H1 (cell line): ENCODE measurements around the gene PRDM15. TPM values are rescaled to one million over a fixed set of nuclear protein-coding genes. Genes with fewer than 3 reads are reported as not detected.

Experiments
- CTCF ChIA-PET: fragments of 300-600 bp; sonication (Branson Sonifier 250); formaldehyde crosslinking; loops from one replicate; lab custom pipeline; 2021; ENCODE audit not compliant: partially characterized antibody; lab: Charles Lee
- POLR2A ChIA-PET: fragments of 300-600 bp; sonication (Branson Sonifier 250); formaldehyde crosslinking; loops from one replicate; lab custom pipeline; 2021; ENCODE audit warnings: inconsistent platforms; ENCODE audit not compliant: partially characterized antibody; lab: Charles Lee
- DNase-seq, 2 experiments: peaks; one replicate each; pipeline versions ENCODE4 v3.0.0 to v3.0.0-alpha.2; 2010 to 2022; ENCODE audit warnings: low spot score in 2 of 2, low read depth in 1 of 2, mixed read lengths in 1 of 2
- FAIRE-seq: peaks from 2 replicates; lab custom pipeline; 2011; peaks lifted over from hg19 to GRCh38; lab: Jason Lieb, UNC
- H2AFZ ChIP-seq: 2 replicates; pipeline ENCODE4 v1.8.1; 2012; ENCODE audit warnings: low read length, inconsistent platforms
- H2AK5ac ChIP-seq: 2 replicates; pipeline ENCODE4 v1.6.1; 2013; ENCODE audit warnings: low read depth, low read length
- H2BK120ac ChIP-seq: replicated peaks from 2 replicates; pipeline ENCODE3; 2013; ENCODE audit warnings: low read depth, low read length, inconsistent platforms
- H2BK12ac ChIP-seq: 2 replicates; pipeline ENCODE4 v1.6.1; 2013; ENCODE audit warnings: low read depth, low read length
- H2BK15ac ChIP-seq: 2 replicates; pipeline ENCODE4 v1.6.1; 2013; ENCODE audit warnings: low read length
- H2BK20ac ChIP-seq: 2 replicates; pipeline ENCODE4 v1.6.1; 2013; ENCODE audit warnings: low read length
- H2BK5ac ChIP-seq: 2 replicates; pipeline ENCODE4 v1.6.1; 2013; ENCODE audit warnings: low read depth, low read length
- H3K14ac ChIP-seq: 2 replicates; pipeline ENCODE4 v1.6.1; 2013; ENCODE audit warnings: inconsistent platforms; ENCODE audit not compliant: insufficient read length
- H3K18ac ChIP-seq: 2 replicates; pipeline ENCODE4 v1.6.1; 2013; ENCODE audit warnings: low read length; ENCODE audit errors: extremely low read depth
- H3K23ac ChIP-seq: 2 replicates; pipeline ENCODE4 v1.6.1; 2013; ENCODE audit warnings: inconsistent platforms; ENCODE audit not compliant: insufficient read length
- H3K23me2 ChIP-seq: 2 replicates; pipeline ENCODE4 v1.6.1; 2013; ENCODE audit warnings: low read depth, low read length
- H3K27ac ChIP-seq: 2 replicates; pipeline ENCODE4 v1.6.1; 2011; ENCODE audit warnings: low read depth, low read length, inconsistent platforms
- H3K27me3 ChIP-seq, 4 experiments: replicated peaks in 1 of 4; 1 replicate in 1 of 4; 2 replicates in 3 of 4; pipeline versions ENCODE4 v1.6.1 to v1.8.1; 2011 to 2013; ENCODE audit warnings: low read length in 3 of 4, mild to moderate bottlenecking in 3 of 4, inconsistent platforms in 2 of 4, mixed read lengths in 2 of 4, moderate library complexity in 1 of 4; ENCODE audit not compliant: control insufficient read depth in 3 of 4, insufficient read depth in 3 of 4; ENCODE audit errors: extremely low read depth in 1 of 4
- H3K36me3 ChIP-seq, 4 experiments: 2 replicates each; pipeline versions ENCODE4 v1.6.1 to v1.8.1; 2011 to 2013; ENCODE audit warnings: mild to moderate bottlenecking in 4 of 4, low read length in 3 of 4, moderate library complexity in 2 of 4, control low read depth in 1 of 4, inconsistent platforms in 1 of 4; ENCODE audit not compliant: insufficient read depth in 4 of 4, control insufficient read depth in 2 of 4
- H3K4ac ChIP-seq: replicated peaks from 2 replicates; pipeline ENCODE3; 2013; ENCODE audit warnings: low read length, low read depth, mixed read lengths, inconsistent platforms; ENCODE audit not compliant: insufficient read length
- H3K4me1 ChIP-seq, 4 experiments: replicated peaks in 1 of 4; 1 replicate in 1 of 4; 2 replicates in 3 of 4; pipeline versions ENCODE4 v1.6.1 to v1.8.1; 2011 to 2013; ENCODE audit warnings: low read length in 3 of 4, inconsistent platforms in 2 of 4, mixed read lengths in 1 of 4; ENCODE audit not compliant: insufficient read depth in 4 of 4, control insufficient read depth in 3 of 4
- H3K4me2 ChIP-seq, 2 experiments: 2 replicates each; pipeline versions ENCODE4 v1.6.1 to v1.8.1; 2011 to 2013; ENCODE audit warnings: low read depth in 2 of 2, low read length in 2 of 2, control low read depth in 1 of 2, inconsistent platforms in 1 of 2, mild to moderate bottlenecking in 1 of 2; ENCODE audit not compliant: insufficient read depth in 1 of 2
- H3K4me3 ChIP-seq, 4 experiments: fragments of 200-600, 300-600 bp in 1 of 4; sonication (generic), shearing (Covaris generic), sonication (Bioruptor Twin) in 1 of 4; 2 replicates each; pipeline versions ENCODE4 v1.5.1 to v1.8.1; 2011 to 2016; ENCODE audit warnings: low read length in 4 of 4, low read depth in 3 of 4, control low read depth in 2 of 4, inconsistent platforms in 2 of 4, mild to moderate bottlenecking in 2 of 4, mixed read lengths in 1 of 4, moderate library complexity in 1 of 4; ENCODE audit not compliant: insufficient read depth in 2 of 4; ENCODE audit errors: extremely low read depth in 1 of 4
- H3K56ac ChIP-seq: replicated peaks from 2 replicates; pipeline ENCODE3; 2013; ENCODE audit warnings: low read depth, mild to moderate bottlenecking, mixed read lengths, low read length, inconsistent platforms; ENCODE audit not compliant: insufficient read length
- H3K79me1 ChIP-seq: 2 replicates; pipeline ENCODE4 v1.6.1; 2013; ENCODE audit warnings: low read depth, low read length, control low read depth
- H3K79me2 ChIP-seq, 2 experiments: 2 replicates each; pipeline versions ENCODE4 v1.6.1 to v1.8.1; 2012 to 2013; ENCODE audit warnings: low read length in 2 of 2, mild to moderate bottlenecking in 2 of 2, inconsistent platforms in 1 of 2; ENCODE audit not compliant: insufficient read depth in 2 of 2, control insufficient read depth in 1 of 2
- H3K9ac ChIP-seq, 4 experiments: replicated peaks in 1 of 4; 1 replicate in 1 of 4; 2 replicates in 3 of 4; pipeline versions ENCODE4 v1.6.1 to v1.8.1; 2011 to 2013; ENCODE audit warnings: low read depth in 3 of 4, low read length in 3 of 4, control low read depth in 2 of 4, mild to moderate bottlenecking in 2 of 4, moderate library complexity in 2 of 4, inconsistent platforms in 1 of 4; ENCODE audit errors: extremely low read depth in 1 of 4
- H3K9me3 ChIP-seq, 2 experiments: 2 replicates each; pipeline versions ENCODE4 v1.6.1 to v1.8.1; 2012 to 2013; ENCODE audit warnings: mild to moderate bottlenecking in 2 of 2, moderate library complexity in 2 of 2, control low read depth in 1 of 2, inconsistent platforms in 1 of 2, low read depth in 1 of 2, low read length in 1 of 2, mixed read lengths in 1 of 2; ENCODE audit not compliant: insufficient read depth in 2 of 2
- H4K20me1 ChIP-seq, 2 experiments: replicated peaks in 1 of 2; 2 replicates each; pipeline versions ENCODE3 to v1.8.1; 2011 to 2013; ENCODE audit warnings: inconsistent platforms in 2 of 2, low read length in 2 of 2, mild to moderate bottlenecking in 1 of 2; ENCODE audit not compliant: insufficient read depth in 2 of 2, control insufficient read depth in 1 of 2
- H4K5ac ChIP-seq: 2 replicates; pipeline ENCODE4 v1.6.1; 2013; ENCODE audit warnings: low read length, low read depth, mixed read lengths, inconsistent platforms; ENCODE audit not compliant: insufficient read length
- H4K8ac ChIP-seq: 2 replicates; pipeline ENCODE4 v1.8.0; 2013; ENCODE audit warnings: mild to moderate bottlenecking, moderate library complexity, low read length, inconsistent platforms; ENCODE audit not compliant: insufficient read depth; ENCODE audit errors: extremely low read depth
- H4K91ac ChIP-seq: replicated peaks from 2 replicates; pipeline ENCODE3; 2013; ENCODE audit warnings: low read length, mixed read lengths, inconsistent platforms; ENCODE audit not compliant: insufficient read length
- ZNF274 ChIP-seq: IDR thresholded peaks from 2 replicates; pipeline ENCODE4 v1.7.0; 2012; ENCODE audit warnings: low read length, borderline replicate concordance; ENCODE audit errors: extremely low read depth
- WGBS, 2 experiments: shearing (Covaris generic) in 1 of 2; methylation state at CpG; one replicate each; pipeline versions ENCODE4 v1.1.6 to v1.1.7; 2013 to 2015; ENCODE audit warnings: low lambda C conversion rate in 2 of 2, mixed read lengths in 2 of 2, inconsistent platforms in 1 of 2, low coverage in 1 of 2, missing lambda C conversion rate in 1 of 2; ENCODE audit not compliant: insufficient replicate concordance in 2 of 2, insufficient coverage in 1 of 2, insufficient read length in 1 of 2; ENCODE audit errors: extremely low coverage in 1 of 2, missing lambda C conversion rate in 1 of 2; 5-methylcytosine and 5-hydroxymethylcytosine counted together
- polyA plus RNA-seq, 7 experiments: library from polyadenylated mRNA; depleted of rRNA in 3 of 7; stranded (reverse) in 5 of 7; unstranded in 2 of 7; fragments of >200 nt in 5 of 7; fragments of 200-250 nt in 2 of 7; gene quantifications; 1 replicate in 5 of 7; 2 replicates in 1 of 7; 4 replicates in 1 of 7; pipeline versions ENCODE4 v1.2.1 to v1.2.3, GENCODE V29; 2011 to 2013; ENCODE audit warnings: missing spikeins in 2 of 7, mixed read lengths in 2 of 7
- total RNA-seq: library from RNA; stranded (reverse); fragmentation: NEBNext Ultra II Directional; extraction: Animal tissue kit (Norgen Biotek cat#: 25700); gene quantifications from 2 replicates; pipeline ENCODE4 v1.2.1, GENCODE V29; 2021
- TF ChIP-seq, protein P1 (sequence below): IDR thresholded peaks from 2 replicates; pipeline ENCODE4 v1.6.1; 2012; ENCODE audit warnings: low read length, inconsistent platforms
- TF ChIP-seq, protein P2 (sequence below), 3 experiments: IDR thresholded peaks; 1 replicate in 2 of 3; 2 replicates in 1 of 3; pipeline versions ENCODE4 v1.5.1 to v1.6.1; 2011; ENCODE audit warnings: low read length in 3 of 3, mild to moderate bottlenecking in 3 of 3, inconsistent platforms in 2 of 3, low read depth in 1 of 3, moderate library complexity in 1 of 3; ENCODE audit not compliant: insufficient read depth in 1 of 3; ENCODE audit errors: control extremely low read depth in 1 of 3

PRDM15 gene
- total and polyA plus RNA-seq, 2 of the 8 experiments (the other 6 are each of a cell fraction or from before 2014, with no cell fraction given), result 9.7 to 10.5 TPM

DNA sequence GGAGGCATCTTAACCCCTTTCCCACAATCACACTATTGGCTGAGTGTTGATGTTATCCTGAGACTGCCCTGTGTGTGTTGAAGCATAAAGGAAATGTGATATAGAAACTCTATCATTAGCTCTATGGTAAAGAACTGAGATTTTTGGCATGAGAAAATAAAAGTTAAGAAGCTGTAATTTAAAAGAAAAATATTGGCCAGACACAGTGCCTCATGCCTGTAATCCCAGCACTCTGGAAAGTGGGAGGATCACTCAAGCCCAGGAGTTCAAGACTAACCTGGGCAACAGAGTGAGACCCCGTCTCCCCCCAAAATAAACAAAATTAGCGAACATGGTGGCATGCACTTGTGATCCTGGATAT is 98.1 kb downstream of the PRDM15 start:
- no peak overlapping the region for H2AK5ac ChIP-seq
- no peak overlapping the region for H4K5ac ChIP-seq
- no peaks in the 10 kb centered on the region for H3K36me3 ChIP-seq
- no peak overlapping the region for H4K91ac ChIP-seq
- WGBS, 2 experiments, result 83% methylated on average over 2 of the region's 2 CpGs; no CpG with 5 or more reads in 1 of the 2 experiments
- no peak overlapping the region for H2BK120ac ChIP-seq
- no peak overlapping the region for H3K23ac ChIP-seq
- H3K18ac ChIP-seq, result no peak overlapping the region
- H3K14ac ChIP-seq, result no peak overlapping the region
- ChIA-PET POLR2A (no interaction called here), CTCF (interaction anchor here (1.1 to 1.4 kb wide), 3 partner anchors 66 to 169 kb away, joined by 3 to 4 read pairs (median 4); no protein-coding TSS in a partner anchor)
- H3K4me2 ChIP-seq, result no peak overlapping the region
- no peaks in the 10 kb centered on the region for H3K23me2 ChIP-seq
- H2BK5ac ChIP-seq, result no peak overlapping the region
- H3K27me3 ChIP-seq, result peaks cover 0 to 3% (median under 1%) of the 10 kb centered on the region in 4 experiments; a peak in 4 of 7 replicates
- no peak overlapping the region for H3K4ac ChIP-seq
- no peak overlapping the region for H3K4me3 ChIP-seq
- no peak for DNase-seq
- no peak overlapping the region for H3K9ac ChIP-seq
- H3K79me1 ChIP-seq, result no peaks in the 10 kb centered on the region
- no peak overlapping the region for H2BK12ac ChIP-seq
- no peak for FAIRE-seq
- H3K9me3 ChIP-seq, result no peaks in the 10 kb centered on the region
- no peak overlapping the region for H3K56ac ChIP-seq
- no peak overlapping the region for H2AFZ ChIP-seq
- no peaks in the 10 kb centered on the region for H4K20me1 ChIP-seq
- H3K27ac ChIP-seq, result no peak overlapping the region
- H4K8ac ChIP-seq, result no peak overlapping the region
- H3K79me2 ChIP-seq, result no peaks in the 10 kb centered on the region
- peaks cover 2 to 12% (median 5%) of the 10 kb centered on the region in 4 experiments; a peak in 5 of 7 replicates for H3K4me1 ChIP-seq
- H2BK15ac ChIP-seq, result no peak overlapping the region
- H2BK20ac ChIP-seq, result no peak overlapping the region
- TF ChIP-seq, protein P1, sequence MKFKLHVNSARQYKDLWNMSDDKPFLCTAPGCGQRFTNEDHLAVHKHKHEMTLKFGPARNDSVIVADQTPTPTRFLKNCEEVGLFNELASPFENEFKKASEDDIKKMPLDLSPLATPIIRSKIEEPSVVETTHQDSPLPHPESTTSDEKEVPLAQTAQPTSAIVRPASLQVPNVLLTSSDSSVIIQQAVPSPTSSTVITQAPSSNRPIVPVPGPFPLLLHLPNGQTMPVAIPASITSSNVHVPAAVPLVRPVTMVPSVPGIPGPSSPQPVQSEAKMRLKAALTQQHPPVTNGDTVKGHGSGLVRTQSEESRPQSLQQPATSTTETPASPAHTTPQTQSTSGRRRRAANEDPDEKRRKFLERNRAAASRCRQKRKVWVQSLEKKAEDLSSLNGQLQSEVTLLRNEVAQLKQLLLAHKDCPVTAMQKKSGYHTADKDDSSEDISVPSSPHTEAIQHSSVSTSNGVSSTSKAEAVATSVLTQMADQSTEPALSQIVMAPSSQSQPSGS, result no peak
- TF ChIP-seq ZNF274, result no peak
- TF ChIP-seq, protein P2, sequence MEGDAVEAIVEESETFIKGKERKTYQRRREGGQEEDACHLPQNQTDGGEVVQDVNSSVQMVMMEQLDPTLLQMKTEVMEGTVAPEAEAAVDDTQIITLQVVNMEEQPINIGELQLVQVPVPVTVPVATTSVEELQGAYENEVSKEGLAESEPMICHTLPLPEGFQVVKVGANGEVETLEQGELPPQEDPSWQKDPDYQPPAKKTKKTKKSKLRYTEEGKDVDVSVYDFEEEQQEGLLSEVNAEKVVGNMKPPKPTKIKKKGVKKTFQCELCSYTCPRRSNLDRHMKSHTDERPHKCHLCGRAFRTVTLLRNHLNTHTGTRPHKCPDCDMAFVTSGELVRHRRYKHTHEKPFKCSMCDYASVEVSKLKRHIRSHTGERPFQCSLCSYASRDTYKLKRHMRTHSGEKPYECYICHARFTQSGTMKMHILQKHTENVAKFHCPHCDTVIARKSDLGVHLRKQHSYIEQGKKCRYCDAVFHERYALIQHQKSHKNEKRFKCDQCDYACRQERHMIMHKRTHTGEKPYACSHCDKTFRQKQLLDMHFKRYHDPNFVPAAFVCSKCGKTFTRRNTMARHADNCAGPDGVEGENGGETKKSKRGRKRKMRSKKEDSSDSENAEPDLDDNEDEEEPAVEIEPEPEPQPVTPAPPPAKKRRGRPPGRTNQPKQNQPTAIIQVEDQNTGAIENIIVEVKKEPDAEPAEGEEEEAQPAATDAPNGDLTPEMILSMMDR (IDR thresholded peaks at IDR 0.05; ENCODE audit: control extremely low read depth in 1 of 3, insufficient read depth in 1 of 3, low read depth in 1 of 3, low read length in 3 of 3), result no peak
